Measurements from ENCODE around the gene NELL1.

The NELL1 gene

DNA sequence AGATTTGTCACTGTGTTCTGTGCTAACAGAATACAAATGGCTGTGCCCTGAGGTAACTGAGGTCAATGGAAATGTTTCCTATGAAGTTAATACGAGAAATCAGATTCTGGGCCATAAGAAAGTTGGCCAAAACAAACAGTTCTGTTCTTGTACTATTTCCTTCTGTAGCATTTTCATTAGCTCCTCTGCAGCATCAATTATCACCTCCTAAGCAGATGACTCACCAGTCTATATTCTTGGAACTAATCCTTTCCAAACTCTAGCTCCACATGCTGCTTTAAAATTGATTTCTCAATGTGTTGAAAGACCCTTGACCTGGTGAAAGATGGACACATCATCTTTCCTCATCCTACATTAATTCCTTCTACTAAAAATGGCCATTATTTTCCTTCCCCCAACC, 736.0 kb downstream of the NELL1 start:
- Histone ChIP-seq H2AFZ (no peak overlapping the region), H3K27ac (no peak overlapping the region), H3K9ac (no peak overlapping the region), H3K9me3 (ENCODE audit: control insufficient read depth, low read length) (no peaks in the 10 kb centered on the region), H3K79me2 (no peaks in the 10 kb centered on the region), H3K4me1 (no peaks in the 10 kb centered on the region), H3K4me2 (ENCODE audit: low read length) (no peak overlapping the region), H3K4me3 (ENCODE audit: low read depth, low read length) (no peak overlapping the region), H3K27me3 (ENCODE audit: control insufficient read depth, insufficient read depth, low read length) (no peaks in the 10 kb centered on the region), H3K36me3 (ENCODE audit: control insufficient read depth, insufficient read depth, low read length) (no peaks in the 10 kb centered on the region)
- no peak for TF ChIP-seq CTCF (IDR thresholded peaks at IDR 0.05)

DNA sequence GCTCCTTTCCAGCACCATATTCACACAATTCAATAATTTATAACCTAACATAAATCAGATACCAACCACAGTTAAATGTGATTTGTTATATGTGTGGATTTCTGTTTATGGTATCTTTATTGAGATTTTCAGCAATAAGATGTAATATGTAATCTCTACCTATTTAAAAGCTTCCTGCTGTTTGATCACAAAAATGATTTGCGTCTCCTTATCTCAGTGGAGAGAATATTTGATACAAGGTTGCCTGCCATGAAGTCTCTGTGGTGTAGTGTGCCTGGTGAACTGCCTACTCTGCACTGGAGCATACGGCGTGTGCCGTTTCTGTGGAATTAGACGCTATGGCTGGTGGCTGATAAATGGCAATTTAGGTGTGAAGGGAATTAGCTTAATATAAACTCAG, 741.1 kb downstream of the NELL1 start:
- H3K79me2 ChIP-seq: no peaks in the 10 kb centered on the region

GRCh38 chr11:21411104-21411503, 741.7 kb downstream of the NELL1 start:
- H3K4me2 ChIP-seq (ENCODE audit: low read length): no peak overlapping the region
- no peak overlapping the region for H3K9ac ChIP-seq
- H3K27ac ChIP-seq: no peak overlapping the region
- no peaks in the 10 kb centered on the region for H3K36me3 ChIP-seq (ENCODE audit: control insufficient read depth, insufficient read depth, low read length)
- H2AFZ ChIP-seq: no peak overlapping the region
- H3K27me3 ChIP-seq (ENCODE audit: control insufficient read depth, insufficient read depth, low read length): no peaks in the 10 kb centered on the region
- no peaks in the 10 kb centered on the region for H3K4me1 ChIP-seq
- no peaks in the 10 kb centered on the region for H3K9me3 ChIP-seq (ENCODE audit: control insufficient read depth, low read length)
- TF ChIP-seq CTCF (IDR thresholded peaks at IDR 0.05): no peak
- no peak overlapping the region for H3K4me3 ChIP-seq (ENCODE audit: low read depth, low read length)
- no peaks in the 10 kb centered on the region for H3K79me2 ChIP-seq

More for the DNA sequence above, 741.1 kb downstream of the NELL1 start:
- Histone ChIP-seq H2AFZ (no peak overlapping the region), H3K4me2 (ENCODE audit: low read length) (no peak overlapping the region), H3K27ac (no peak overlapping the region), H3K9ac (no peak overlapping the region), H3K4me3 (ENCODE audit: low read depth, low read length) (no peak overlapping the region), H3K9me3 (ENCODE audit: control insufficient read depth, low read length) (no peaks in the 10 kb centered on the region), H3K4me1 (no peaks in the 10 kb centered on the region), H3K36me3 (ENCODE audit: control insufficient read depth, insufficient read depth, low read length) (no peaks in the 10 kb centered on the region), H3K27me3 (ENCODE audit: control insufficient read depth, insufficient read depth, low read length) (no peaks in the 10 kb centered on the region)
- no peak for TF ChIP-seq CTCF (IDR thresholded peaks at IDR 0.05)

GRCh38 chr11:21411597-21411996, 742.2 kb downstream of the NELL1 start:
- Histone ChIP-seq H3K9ac (no peak overlapping the region), H3K4me2 (ENCODE audit: low read length) (no peak overlapping the region), H3K9me3 (ENCODE audit: control insufficient read depth, low read length) (no peaks in the 10 kb centered on the region), H3K79me2 (no peaks in the 10 kb centered on the region), H3K27ac (no peak overlapping the region), H3K27me3 (ENCODE audit: control insufficient read depth, insufficient read depth, low read length) (no peaks in the 10 kb centered on the region), H3K4me1 (no peaks in the 10 kb centered on the region), H3K4me3 (ENCODE audit: low read depth, low read length) (no peak overlapping the region), H2AFZ (no peak overlapping the region), H3K36me3 (ENCODE audit: control insufficient read depth, insufficient read depth, low read length) (no peaks in the 10 kb centered on the region)
- no peak for TF ChIP-seq CTCF (IDR thresholded peaks at IDR 0.05)

DNA sequence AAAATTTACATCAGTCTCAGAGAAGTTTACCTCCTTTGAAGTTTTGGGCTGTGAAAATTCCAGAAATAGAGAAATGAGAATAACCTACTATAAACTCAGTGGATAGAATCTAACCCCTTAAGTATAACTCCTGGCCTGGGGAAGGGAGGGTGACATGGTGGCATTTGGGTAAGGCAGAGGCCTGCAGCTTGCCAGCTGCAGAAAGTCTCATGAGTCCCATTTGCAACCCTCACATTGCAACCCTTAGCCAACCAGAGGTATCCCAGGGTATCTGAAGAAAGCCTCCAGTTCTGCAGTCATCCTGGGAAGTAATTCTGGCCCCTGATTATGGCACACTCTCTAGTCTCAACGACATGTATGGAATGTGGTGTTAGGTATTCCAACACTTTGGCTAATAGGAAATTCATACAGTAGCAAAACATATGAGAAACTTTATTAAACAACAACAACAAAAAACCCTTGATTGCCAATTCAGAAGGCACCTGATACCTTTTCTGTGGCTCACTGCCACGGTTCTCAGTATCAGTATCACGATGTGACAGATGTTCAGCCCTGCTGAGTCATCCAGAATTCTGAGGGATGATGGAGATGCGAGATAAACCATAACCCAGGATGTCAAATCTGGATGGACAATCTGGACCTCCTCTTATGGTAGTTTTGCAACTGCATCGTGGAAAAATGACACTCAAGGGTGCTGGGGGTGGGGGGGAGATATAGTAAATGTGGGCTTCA, 743.4 kb downstream of the NELL1 start:
- Histone ChIP-seq H3K9ac (no peak overlapping the region), H3K27me3 (ENCODE audit: control insufficient read depth, insufficient read depth, low read length) (no peaks in the 10 kb centered on the region), H3K79me2 (no peaks in the 10 kb centered on the region), H3K27ac (no peak overlapping the region), H3K36me3 (ENCODE audit: control insufficient read depth, insufficient read depth, low read length) (no peaks in the 10 kb centered on the region), H3K9me3 (ENCODE audit: control insufficient read depth, low read length) (no peaks in the 10 kb centered on the region), H3K4me3 (ENCODE audit: low read depth, low read length) (no peak overlapping the region), H3K4me1 (no peaks in the 10 kb centered on the region), H2AFZ (no peak overlapping the region), H3K4me2 (ENCODE audit: low read length) (no peak overlapping the region)
- no peak for TF ChIP-seq CTCF (IDR thresholded peaks at IDR 0.05)
